Mononuclear cell (primary cell): Measurements from ENCODE around the gene EFNA3. TPM values are rescaled to one million over a fixed set of nuclear protein-coding genes. Genes with fewer than 3 reads are reported as not detected.
A peak's percentile ranks its signal among the peaks of the same experiment; 100 is the strongest.

Experiments
- H3K27me3 ChIP-seq: 2 replicates; pipeline ENCODE4 v1.6.0; 2011; ENCODE audit warnings: low read length, control low read depth; ENCODE audit not compliant: insufficient read depth
- H3K4me1 ChIP-seq: 2 replicates; pipeline ENCODE4 v1.5.1; 2011; ENCODE audit warnings: mild to moderate bottlenecking, low read length, control low read depth; ENCODE audit not compliant: insufficient read depth
- H3K4me3 ChIP-seq: 2 replicates; pipeline ENCODE4 v1.5.1; 2011; ENCODE audit warnings: mild to moderate bottlenecking, low read length, moderate library complexity
- H3K9me3 ChIP-seq: 2 replicates; pipeline ENCODE4 v1.5.1; 2011; ENCODE audit warnings: low read depth, mild to moderate bottlenecking, control low read depth, low read length
- total RNA-seq: library from RNA; depleted of rRNA; stranded (reverse); fragments of >200 nt; gene quantifications from one replicate; pipeline ENCODE4 v1.2.3, GENCODE V29; 2012

EFNA3 gene
- total RNA-seq, 1 donor: 0.21 TPM

- peaks cover 22% of the 10 kb centered on the region for H3K27me3 ChIP-seq
- H3K9me3 ChIP-seq: no peaks in the 10 kb centered on the region
- peaks cover 12% of the 10 kb centered on the region for H3K4me1 ChIP-seq
- no peak overlapping the region for H3K4me3 ChIP-seq
Observed at GRCh38 chr1:155122308-155122707, 43.7 kb downstream of the EFNA3 start.

DNA sequence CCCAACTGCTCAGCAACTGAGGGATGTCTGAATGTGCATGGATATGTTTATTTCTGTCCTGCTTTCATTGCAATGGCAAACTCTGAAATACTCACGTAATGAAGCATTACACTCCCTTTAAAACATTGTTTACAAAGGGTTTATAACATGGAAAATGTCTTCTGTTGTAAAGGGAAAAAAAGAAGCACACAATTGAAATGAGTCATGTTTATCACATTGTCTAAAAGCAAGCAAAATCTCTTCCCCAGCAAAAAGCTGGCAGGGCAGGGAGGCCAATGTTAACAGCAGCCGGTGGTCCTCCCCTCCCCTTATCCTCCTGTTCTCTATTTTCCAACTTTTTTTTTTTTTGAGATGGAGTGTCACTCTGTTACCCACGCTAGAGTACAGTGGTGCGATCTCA is 45.2 kb downstream of the EFNA3 start:
- Histone ChIP-seq H3K27me3 (peaks cover 35% of the 10 kb centered on the region), H3K9me3 (no peaks in the 10 kb centered on the region), H3K4me3 (no peak overlapping the region), H3K4me1 (peaks cover 25% of the 10 kb centered on the region)

GRCh38 chr1:155124503-155125463 is 46.1 kb downstream of the EFNA3 start:
- Histone ChIP-seq H3K9me3 (no peaks in the 10 kb centered on the region), H3K27me3 (peaks cover 44% of the 10 kb centered on the region), H3K4me3 (no peak overlapping the region), H3K4me1 (peaks cover 30% of the 10 kb centered on the region)

GRCh38 chr1:155125511-155125945 is 46.9 kb downstream of the EFNA3 start:
- Histone ChIP-seq H3K4me1 (peaks cover 30% of the 10 kb centered on the region), H3K9me3 (no peaks in the 10 kb centered on the region), H3K4me3 (no peak overlapping the region), H3K27me3 (peaks cover 47% of the 10 kb centered on the region)

- Histone ChIP-seq H3K4me3 (no peak overlapping the region), H3K4me1 (peaks cover 30% of the 10 kb centered on the region), H3K27me3 (peaks cover 47% of the 10 kb centered on the region), H3K9me3 (no peaks in the 10 kb centered on the region)
Observed at GRCh38 chr1:155125946-155126555, 47.4 kb downstream of the EFNA3 start.

- Histone ChIP-seq H3K4me1 (peaks cover 30% of the 10 kb centered on the region), H3K27me3 (peaks cover 47% of the 10 kb centered on the region)
Observed at GRCh38 chr1:155126556-155127104, 48.0 kb downstream of the EFNA3 start.

DNA sequence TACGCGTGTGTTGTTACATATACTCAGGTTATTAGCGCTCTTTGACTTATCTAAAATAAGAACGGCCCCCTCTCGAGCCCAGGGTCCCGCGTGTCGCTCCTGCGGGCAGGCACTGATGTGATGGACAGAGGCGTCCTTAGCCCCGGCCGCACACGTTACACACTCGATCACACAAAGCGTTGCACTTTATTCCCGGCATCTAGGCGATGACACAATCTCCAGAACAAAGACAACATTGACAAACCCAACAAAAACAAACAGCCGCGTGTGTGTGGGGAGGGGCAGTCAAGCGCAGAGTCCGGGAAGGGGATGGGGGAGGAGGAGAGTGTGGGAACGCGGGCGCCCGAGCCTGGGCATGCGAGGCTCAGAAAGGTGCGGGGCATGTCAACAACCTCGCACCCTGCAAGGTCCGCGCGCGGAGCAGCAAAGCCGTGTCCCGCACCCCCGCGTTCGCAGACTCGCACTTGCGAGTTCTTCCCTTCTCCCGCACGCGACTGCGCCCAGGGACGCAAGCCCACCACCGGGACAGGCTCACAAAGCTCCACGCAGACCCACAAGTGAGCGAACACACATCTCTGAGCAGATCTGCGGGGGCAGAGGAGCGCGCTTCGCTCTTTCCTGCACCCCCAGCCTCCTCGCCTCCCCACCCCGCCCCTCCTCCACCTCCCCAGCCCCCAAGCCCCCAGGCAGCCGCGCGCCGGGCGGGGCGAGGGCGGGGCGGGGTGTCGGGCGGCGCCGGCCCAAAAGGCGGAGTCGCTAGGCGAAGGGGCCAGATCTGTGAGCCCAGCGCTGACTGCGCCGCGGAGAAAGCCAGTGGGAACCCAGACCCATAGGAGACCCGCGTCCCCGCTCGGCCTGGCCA is 48.7 kb downstream of the EFNA3 start, which contains the start of gene EFNA1:
TSS of gene EFNA1 (plus strand) at position 772 of the 862 bp plus-strand sequence. CDS start 102 bp downstream, outside the sequence.
- Histone ChIP-seq H3K4me1 (peaks cover 30% of the 10 kb centered on the region), H3K4me3 (peak within 1 kb of the TSS; percentile 21), H3K27me3 (peaks cover 47% of the 10 kb centered on the region), H3K9me3 (no peaks in the 10 kb centered on the region)

More at GRCh38 chr1:155126556-155127104, 48.0 kb downstream of the EFNA3 start:
- no peaks in the 10 kb centered on the region for H3K9me3 ChIP-seq
- H3K4me3 ChIP-seq: no peak overlapping the region

- H3K27me3 ChIP-seq: peaks cover 47% of the 10 kb centered on the region
- no peaks in the 10 kb centered on the region for H3K9me3 ChIP-seq
- peaks cover 30% of the 10 kb centered on the region for H3K4me1 ChIP-seq
- H3K4me3 ChIP-seq: peak overlapping the region; percentile 21
Observed at GRCh38 chr1:155127967-155128754, 49.5 kb downstream of the EFNA3 start.

- peaks cover 30% of the 10 kb centered on the region for H3K4me1 ChIP-seq
- H3K27me3 ChIP-seq: peaks cover 47% of the 10 kb centered on the region
- no peak overlapping the region for H3K4me3 ChIP-seq
- no peaks in the 10 kb centered on the region for H3K9me3 ChIP-seq
Observed at GRCh38 chr1:155128755-155129473, 50.3 kb downstream of the EFNA3 start.

GRCh38 chr1:155130272-155131006 is 51.8 kb downstream of the EFNA3 start:
- Histone ChIP-seq H3K4me3 (no peak overlapping the region), H3K9me3 (no peaks in the 10 kb centered on the region), H3K27me3 (peaks cover 44% of the 10 kb centered on the region), H3K4me1 (peaks cover 38% of the 10 kb centered on the region)

DNA sequence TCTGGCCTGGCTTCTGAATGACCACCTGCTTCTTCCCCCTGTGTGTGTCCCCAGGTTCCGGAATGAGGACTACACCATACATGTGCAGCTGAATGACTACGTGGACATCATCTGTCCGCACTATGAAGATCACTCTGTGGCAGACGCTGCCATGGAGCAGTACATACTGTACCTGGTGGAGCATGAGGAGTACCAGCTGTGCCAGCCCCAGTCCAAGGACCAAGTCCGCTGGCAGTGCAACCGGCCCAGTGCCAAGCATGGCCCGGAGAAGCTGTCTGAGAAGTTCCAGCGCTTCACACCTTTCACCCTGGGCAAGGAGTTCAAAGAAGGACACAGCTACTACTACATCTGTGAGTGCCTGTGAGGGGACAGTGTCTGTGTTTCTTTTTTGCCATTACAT is 52.6 kb downstream of the EFNA3 start:
- H3K4me1 ChIP-seq: peaks cover 36% of the 10 kb centered on the region
- H3K27me3 ChIP-seq: peaks cover 35% of the 10 kb centered on the region
- no peak overlapping the region for H3K4me3 ChIP-seq
- H3K9me3 ChIP-seq: no peaks in the 10 kb centered on the region

- H3K9me3 ChIP-seq: no peaks in the 10 kb centered on the region
- peaks cover 34% of the 10 kb centered on the region for H3K4me1 ChIP-seq
- no peak overlapping the region for H3K4me3 ChIP-seq
- peaks cover 29% of the 10 kb centered on the region for H3K27me3 ChIP-seq
Observed at GRCh38 chr1:155131856-155132255, 53.2 kb downstream of the EFNA3 start.

DNA sequence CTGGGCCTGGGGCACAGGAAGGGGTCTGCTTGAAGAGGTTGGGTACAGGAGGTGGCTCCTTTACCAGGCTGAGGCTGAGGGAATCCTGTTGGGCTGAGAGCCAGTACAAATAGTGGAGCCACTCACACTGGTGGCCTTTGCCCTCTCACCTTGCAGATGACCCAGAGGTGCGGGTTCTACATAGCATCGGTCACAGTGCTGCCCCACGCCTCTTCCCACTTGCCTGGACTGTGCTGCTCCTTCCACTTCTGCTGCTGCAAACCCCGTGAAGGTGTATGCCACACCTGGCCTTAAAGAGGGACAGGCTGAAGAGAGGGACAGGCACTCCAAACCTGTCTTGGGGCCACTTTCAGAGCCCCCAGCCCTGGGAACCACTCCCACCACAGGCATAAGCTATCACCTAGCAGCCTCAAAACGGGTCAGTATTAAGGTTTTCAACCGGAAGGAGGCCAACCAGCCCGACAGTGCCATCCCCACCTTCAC is 55.2 kb downstream of the EFNA3 start:
- no peak overlapping the region for H3K4me3 ChIP-seq

More for the DNA sequence above, 55.2 kb downstream of the EFNA3 start:
- Histone ChIP-seq H3K9me3 (no peaks in the 10 kb centered on the region), H3K4me1 (peaks cover 26% of the 10 kb centered on the region), H3K27me3 (peaks cover 12% of the 10 kb centered on the region)
